ENCODE results near the gene FHOD1. TPM values are rescaled to one million over a fixed set of nuclear protein-coding genes. Genes with fewer than 3 reads are reported as not detected.
A peak's percentile ranks its signal among the peaks of the same experiment; 100 is the strongest.

The FHOD1 gene
- polyA plus RNA-seq, 1 of the 3 experiments (the other 2 are of a cell fraction), result 70.9 TPM

GRCh38 chr16:67244387-67245185, 2.7 kb downstream of the FHOD1 start:
- H3K4me1 ChIP-seq (ENCODE audit: control insufficient read depth in 1 of 2, insufficient read depth in 2 of 2, low read depth in 1 of 2, low read length in 1 of 2), result peaks cover 46 to 66% of the 10 kb centered on the region in 2 experiments
- peak overlapping the region in 1 of 2 experiments; percentile 92; a peak in 2 of 4 replicates for H3K4me3 ChIP-seq (ENCODE audit: low read depth in 2 of 2, low read length in 1 of 2)
- ChIA-PET CTCF (interaction anchor here (1.1 to 2.1 kb wide), 3 partner anchors 90 to 291 kb away, joined by 3 to 5 read pairs (median 4); no protein-coding TSS in a partner anchor), POLR2A (no interaction called here)
- no peaks in the 10 kb centered on the region for H3K9me2 ChIP-seq
- peak overlapping the region; percentile 88; the same call in 1 of the 2 replicates for H3K9ac ChIP-seq
- no peaks in the 10 kb centered on the region for H4K20me1 ChIP-seq (ENCODE audit: insufficient read depth)
- no peak overlapping the region for H2AFZ ChIP-seq (ENCODE audit: low read depth)
- peaks cover 42% of the 10 kb centered on the region for H3F3A ChIP-seq (replicated peaks; ENCODE audit: insufficient read depth)
- no peaks in the 10 kb centered on the region for H3K9me3 ChIP-seq
- WGBS (ENCODE audit: low lambda C conversion rate), result 14% methylated on average over 4 of the region's 5 CpGs
- no peak for DNase-seq
- H3K27ac ChIP-seq (ENCODE audit: low read depth in 2 of 2, low read length in 1 of 2), result peak overlapping the region; percentile 61 to 96
- no peaks in the 10 kb centered on the region for H3K27me3 ChIP-seq (ENCODE audit: insufficient read depth)
- H3K36me3 ChIP-seq (replicated peaks in 1 of 2; ENCODE audit: control insufficient read depth in 1 of 2, insufficient read depth in 2 of 2, low read length in 1 of 2), result peaks cover 1 to 7% of the 10 kb centered on the region in 2 experiments
- peaks cover 61% of the 10 kb centered on the region for H3K79me2 ChIP-seq (ENCODE audit: insufficient read depth)
- peak overlapping the region; percentile 98 for H3K4me2 ChIP-seq
- TF ChIP-seq TEAD4 (IDR thresholded peaks at IDR 0.05; ENCODE audit: borderline replicate concordance, insufficient read depth), result no peak
- no peak for TF ChIP-seq YY1 (IDR thresholded peaks at IDR 0.05; ENCODE audit: low read depth)
- TF ChIP-seq EP300 (IDR thresholded peaks at IDR 0.05; ENCODE audit: borderline replicate concordance in 1 of 2, low read depth in 1 of 2, low read length in 1 of 2), result no peak; a peak in 1 of 4 replicates
- no peak for TF ChIP-seq USF2 (IDR thresholded peaks at IDR 0.05; ENCODE audit: borderline replicate concordance, low read depth, low read length)
- no peak for TF ChIP-seq RCOR1 (IDR thresholded peaks at IDR 0.05; ENCODE audit: low read length)
- TF ChIP-seq SMC3 (IDR thresholded peaks at IDR 0.05; ENCODE audit: low read depth, low read length), result no peak
- TF ChIP-seq RXRA (IDR thresholded peaks at IDR 0.05; ENCODE audit: borderline replicate concordance, low read depth), result no peak
- 0 out of 2 replicates have a peak, but pooled peaks have one; percentile 13 for TF ChIP-seq PBX3 (IDR thresholded peaks at IDR 0.05)
- no peak for TF ChIP-seq MEF2A (IDR thresholded peaks at IDR 0.05; ENCODE audit: borderline replicate concordance, low read depth)
- TF ChIP-seq CHD2 (IDR thresholded peaks at IDR 0.05; ENCODE audit: low read length, partially characterized antibody), result no peak
- TF ChIP-seq CTCF (IDR thresholded peaks at IDR 0.05), result no peak
- no peak for TF ChIP-seq TCF12 (IDR thresholded peaks at IDR 0.05)
- TF ChIP-seq SIN3A (IDR thresholded peaks at IDR 0.05; ENCODE audit: borderline replicate concordance, low read depth, low read length), result no peak
- TF ChIP-seq GABPA (IDR thresholded peaks at IDR 0.05; ENCODE audit: low read depth), result no peak; the same call in 1 of the 2 replicates
- peak; percentile 60; the same call in 1 of the 2 replicates for TF ChIP-seq JUND (IDR thresholded peaks at IDR 0.05)
- TF ChIP-seq ELF1 (IDR thresholded peaks at IDR 0.05), result peak; percentile 36; the same call in 1 of the 2 replicates
- TF ChIP-seq FOXJ3 (CRISPR knock-in tag; IDR thresholded peaks at IDR 0.05), result no peak
- no peak for TF ChIP-seq MXI1 (IDR thresholded peaks at IDR 0.05; ENCODE audit: low read depth, low read length)
- TF ChIP-seq ZBTB33 (IDR thresholded peaks at IDR 0.05; ENCODE audit: borderline replicate concordance, low read depth), result no peak
- TF ChIP-seq REST (IDR thresholded peaks at IDR 0.05; ENCODE audit: low read depth, low read length), result no peak
- TF ChIP-seq RFX5 (IDR thresholded peaks at IDR 0.05; ENCODE audit: low read length), result no peak
- peak; percentile 67; the same call in 1 of the 2 replicates for TF ChIP-seq POLR2AphosphoS5 (IDR thresholded peaks at IDR 0.05; ENCODE audit: low read depth, low read length)
